A549 (cell line): Measurements from ENCODE around the gene SVEP1.

Source experiments
- EP300 ChIP-seq, 2 experiments: fragments of >200 bp; sonication (Bioruptor Twin); formaldehyde crosslinking; IDR thresholded peaks; 2 replicates in 1 of 2; 3 replicates in 1 of 2; pipeline ENCODE4 v1.6.1; 2016 to 2017
- MAFK ChIP-seq: fragments of 450-650 bp; IDR thresholded peaks from 2 replicates; pipeline ENCODE4 v1.6.1; 2014; ENCODE audit not compliant: partially characterized antibody
- MAZ ChIP-seq: fragments of 150-350 bp; IDR thresholded peaks from 2 replicates; pipeline ENCODE4 v1.6.1; 2014; ENCODE audit warnings: antibody characterized with exemption, low read depth, low read length, borderline replicate concordance
- POLR2A ChIP-seq: IDR thresholded peaks from 2 replicates; pipeline ENCODE4 v1.6.1; 2012; ENCODE audit warnings: mild to moderate bottlenecking, low read length
- RNF2 ChIP-seq: fragments of 200-600 bp; sonication (generic); IDR thresholded peaks from 2 replicates; pipeline ENCODE4 v1.6.1; 2016; ENCODE audit warnings: low read depth, mild to moderate bottlenecking, antibody characterized with exemption, moderate library complexity, borderline replicate concordance
- ZNF302 ChIP-seq: fragments of 250-450 bp; sonication (Bioruptor Pico); IDR thresholded peaks from 2 replicates; pipeline ENCODE4 v1.9.0; 2021; ENCODE audit warnings: inconsistent platforms, mild to moderate bottlenecking, moderate library complexity
- TF ChIP-seq, protein P1 (sequence below): IDR thresholded peaks from 2 replicates; pipeline ENCODE4 v1.6.1; 2012
- TF ChIP-seq, protein P2 (sequence below): fragments of >200 bp; sonication (Bioruptor Twin); formaldehyde crosslinking; IDR thresholded peaks from 3 replicates; pipeline ENCODE4 v1.5.1; 2016

DNA sequence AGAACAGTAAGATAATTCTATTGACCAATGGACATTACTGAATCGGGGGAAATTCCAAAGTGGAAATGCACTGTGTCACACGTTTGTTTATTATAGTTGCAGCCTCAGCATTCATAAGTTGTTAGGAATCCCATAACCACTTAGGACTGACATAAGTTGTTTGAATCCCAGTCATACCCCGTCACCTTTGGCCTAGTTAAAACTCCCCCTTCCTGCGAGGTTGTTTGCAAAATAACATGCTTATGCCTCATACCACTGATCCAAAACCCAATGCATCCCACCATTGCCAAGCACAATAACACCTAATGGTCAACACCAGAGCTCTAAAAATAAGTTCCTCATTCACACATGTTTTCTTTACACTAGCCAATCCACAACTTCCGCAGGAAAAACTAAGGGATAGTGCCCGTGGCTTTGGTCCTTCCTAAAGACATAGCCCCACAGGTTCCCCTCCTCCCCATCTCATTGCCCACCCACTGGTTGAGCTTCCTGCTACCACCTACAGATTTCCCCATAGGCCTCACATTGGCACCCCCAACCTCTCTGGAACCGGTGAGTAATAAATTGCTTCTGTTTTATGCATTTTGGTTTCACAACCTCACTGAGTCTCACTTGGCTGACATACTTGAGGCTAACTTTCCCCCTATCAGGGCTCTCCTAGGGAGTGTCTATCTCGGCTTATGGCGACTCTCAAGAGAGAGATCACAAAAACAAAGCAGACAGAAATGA, 46.7 kb upstream of the SVEP1 start:
- TF ChIP-seq ZNF302 (no peak), MAZ (no peak), POLR2A (no peak), RNF2 (no peak), EP300 (IDR thresholded peaks at IDR 0.05) (no peak), MAFK (peak; percentile 22)
- TF ChIP-seq, protein P1, sequence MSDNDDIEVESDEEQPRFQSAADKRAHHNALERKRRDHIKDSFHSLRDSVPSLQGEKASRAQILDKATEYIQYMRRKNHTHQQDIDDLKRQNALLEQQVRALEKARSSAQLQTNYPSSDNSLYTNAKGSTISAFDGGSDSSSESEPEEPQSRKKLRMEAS, result no peak
- TF ChIP-seq, protein P2, sequence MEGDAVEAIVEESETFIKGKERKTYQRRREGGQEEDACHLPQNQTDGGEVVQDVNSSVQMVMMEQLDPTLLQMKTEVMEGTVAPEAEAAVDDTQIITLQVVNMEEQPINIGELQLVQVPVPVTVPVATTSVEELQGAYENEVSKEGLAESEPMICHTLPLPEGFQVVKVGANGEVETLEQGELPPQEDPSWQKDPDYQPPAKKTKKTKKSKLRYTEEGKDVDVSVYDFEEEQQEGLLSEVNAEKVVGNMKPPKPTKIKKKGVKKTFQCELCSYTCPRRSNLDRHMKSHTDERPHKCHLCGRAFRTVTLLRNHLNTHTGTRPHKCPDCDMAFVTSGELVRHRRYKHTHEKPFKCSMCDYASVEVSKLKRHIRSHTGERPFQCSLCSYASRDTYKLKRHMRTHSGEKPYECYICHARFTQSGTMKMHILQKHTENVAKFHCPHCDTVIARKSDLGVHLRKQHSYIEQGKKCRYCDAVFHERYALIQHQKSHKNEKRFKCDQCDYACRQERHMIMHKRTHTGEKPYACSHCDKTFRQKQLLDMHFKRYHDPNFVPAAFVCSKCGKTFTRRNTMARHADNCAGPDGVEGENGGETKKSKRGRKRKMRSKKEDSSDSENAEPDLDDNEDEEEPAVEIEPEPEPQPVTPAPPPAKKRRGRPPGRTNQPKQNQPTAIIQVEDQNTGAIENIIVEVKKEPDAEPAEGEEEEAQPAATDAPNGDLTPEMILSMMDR, result no peak
